NB4 (cell line): ENCODE results near the gene FBN1.

Source experiments
- DNase-seq: peaks from one replicate; pipeline ENCODE4 v3.0.0; 2010; ENCODE audit warnings: low read depth
- H3K4me3 ChIP-seq: one replicate; pipeline ENCODE4 v1.5.1; 2011; ENCODE audit warnings: mild to moderate bottlenecking, low read depth, low read length, moderate library complexity
- CTCF ChIP-seq: IDR thresholded peaks from one replicate; pipeline ENCODE4 v1.5.1; 2012; ENCODE audit warnings: low read depth, low read length
- MAX ChIP-seq: IDR thresholded peaks from 2 replicates; pipeline ENCODE4 v1.6.1; 2011; ENCODE audit warnings: low read depth, low read length
- MYC ChIP-seq: IDR thresholded peaks from 2 replicates; pipeline ENCODE4 v1.6.1; 2011; ENCODE audit warnings: low read depth, low read length
- POLR2A ChIP-seq: IDR thresholded peaks from 2 replicates; pipeline ENCODE4 v1.6.1; 2011; ENCODE audit warnings: mild to moderate bottlenecking; ENCODE audit not compliant: insufficient read length; ENCODE audit errors: extremely low read depth

Gene FBN1

GRCh38 chr15:48540756-48541155 lies 104.8 kb downstream of the FBN1 start:
- no peak for DNase-seq
- no peak overlapping the region for H3K4me3 ChIP-seq
- TF ChIP-seq MYC (no peak), MAX (no peak), POLR2A (no peak), CTCF (no peak)

GRCh38 chr15:48538941-48539340 lies 106.6 kb downstream of the FBN1 start:
- no peak for DNase-seq
- no peak for TF ChIP-seq MAX
- no peak for TF ChIP-seq MYC
- no peak for TF ChIP-seq CTCF
- TF ChIP-seq POLR2A, result no peak
- H3K4me3 ChIP-seq, result no peak overlapping the region

GRCh38 chr15:48537271-48538113 lies 108.0 kb downstream of the FBN1 start:
- H3K4me3 ChIP-seq, result no peak overlapping the region
- no peak for DNase-seq
- TF ChIP-seq CTCF (no peak), MAX (no peak), MYC (no peak), POLR2A (no peak)

GRCh38 chr15:48536681-48537091 lies 108.8 kb downstream of the FBN1 start:
- no peak overlapping the region for H3K4me3 ChIP-seq
- no peak for DNase-seq
- TF ChIP-seq MAX (no peak), POLR2A (no peak), CTCF (no peak), MYC (no peak)

- no peak for DNase-seq
- TF ChIP-seq POLR2A, result no peak
- no peak for TF ChIP-seq CTCF
- TF ChIP-seq MYC, result no peak
- TF ChIP-seq MAX, result no peak
- H3K4me3 ChIP-seq, result no peak overlapping the region
Measured at GRCh38 chr15:48533982-48534381, 111.5 kb downstream of the FBN1 start.
